GM21786 (cell line): ENCODE data around the gene PKMYT1.

ENCODE experiments used
- ATAC-seq: cut with Tn5 transposase; IDR thresholded peaks from one replicate; pipeline ENCODE4 v1.9.1; 2021; ENCODE audit not compliant: unreplicated experiment

The PKMYT1 gene

DNA sequence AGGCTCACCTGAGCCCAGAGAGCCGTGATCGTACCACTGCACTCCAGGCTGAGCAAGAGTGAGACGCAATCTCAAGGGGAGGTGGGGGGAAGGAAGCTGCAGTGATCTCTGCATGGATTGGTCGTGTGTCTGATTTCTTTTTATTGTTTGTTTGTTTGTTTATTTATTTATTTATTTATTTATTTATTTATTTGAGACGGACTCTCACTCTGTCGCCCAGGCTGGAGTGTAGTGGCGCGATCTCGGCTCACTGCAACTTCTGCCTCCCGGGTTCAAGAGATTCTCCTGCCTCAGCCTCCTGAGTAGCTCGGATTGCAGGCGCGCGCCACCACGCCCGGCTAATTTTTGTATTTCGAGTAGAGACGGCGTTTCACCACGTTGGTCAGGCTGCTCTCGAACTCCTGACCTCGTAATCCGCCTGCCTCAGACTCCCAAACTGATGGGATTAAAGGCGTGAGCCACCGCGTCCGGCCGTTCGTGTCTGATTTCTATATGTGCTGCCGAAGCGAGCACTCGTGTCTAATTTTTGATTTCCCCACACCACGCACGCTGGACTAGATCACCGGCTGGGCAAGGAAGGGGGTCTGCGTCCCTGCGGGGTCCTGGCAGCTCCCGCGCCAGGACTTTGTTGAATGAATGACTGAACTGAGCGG lies 39.5 kb upstream of the PKMYT1 start:
- no peak for ATAC-seq

DNA sequence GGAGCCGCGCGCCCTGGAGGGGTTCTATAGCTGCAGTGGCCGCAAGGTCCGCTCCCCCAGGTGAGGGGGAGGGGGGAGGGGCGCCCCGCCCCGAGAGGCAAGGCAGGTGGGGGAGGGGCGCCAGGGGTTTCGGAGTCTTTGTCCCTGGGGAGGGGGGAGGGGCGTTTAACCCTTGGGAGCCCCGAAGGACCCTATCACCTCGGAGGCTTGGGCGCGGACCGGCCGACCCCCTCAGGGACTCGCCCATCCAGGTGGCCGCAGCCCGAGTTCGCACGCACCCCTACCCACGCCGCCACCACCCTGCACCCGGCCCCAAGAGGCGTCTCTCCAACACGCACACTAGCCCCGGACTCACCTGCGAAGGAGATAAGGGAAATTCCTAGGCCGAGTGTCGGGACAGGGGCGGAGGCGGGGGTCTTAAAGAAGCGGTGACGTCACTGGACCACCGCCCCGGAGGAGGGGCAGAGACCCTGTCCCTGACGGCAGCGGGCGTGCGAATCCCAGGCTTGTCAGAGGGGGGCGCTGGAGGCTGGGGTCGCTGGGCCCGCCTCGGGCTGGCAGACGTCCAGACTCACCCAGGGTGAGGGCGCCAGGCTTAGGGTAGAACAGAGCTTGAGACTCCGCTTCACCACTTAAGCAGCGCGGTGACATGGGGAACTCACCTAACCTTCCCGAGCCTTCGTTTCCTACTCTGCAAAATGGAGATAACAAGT lies 37.7 kb upstream of the PKMYT1 start, which contains the start of gene CLDN6:
CLDN6 (minus strand) TSS at position 390 of the 713 bp plus-strand sequence. CDS start 2,162 bp downstream, outside the sequence.
- ATAC-seq: no peak

- no peak for ATAC-seq
Observed at GRCh38 chr16:3017344-3017743, 37.1 kb upstream of the PKMYT1 start.

DNA sequence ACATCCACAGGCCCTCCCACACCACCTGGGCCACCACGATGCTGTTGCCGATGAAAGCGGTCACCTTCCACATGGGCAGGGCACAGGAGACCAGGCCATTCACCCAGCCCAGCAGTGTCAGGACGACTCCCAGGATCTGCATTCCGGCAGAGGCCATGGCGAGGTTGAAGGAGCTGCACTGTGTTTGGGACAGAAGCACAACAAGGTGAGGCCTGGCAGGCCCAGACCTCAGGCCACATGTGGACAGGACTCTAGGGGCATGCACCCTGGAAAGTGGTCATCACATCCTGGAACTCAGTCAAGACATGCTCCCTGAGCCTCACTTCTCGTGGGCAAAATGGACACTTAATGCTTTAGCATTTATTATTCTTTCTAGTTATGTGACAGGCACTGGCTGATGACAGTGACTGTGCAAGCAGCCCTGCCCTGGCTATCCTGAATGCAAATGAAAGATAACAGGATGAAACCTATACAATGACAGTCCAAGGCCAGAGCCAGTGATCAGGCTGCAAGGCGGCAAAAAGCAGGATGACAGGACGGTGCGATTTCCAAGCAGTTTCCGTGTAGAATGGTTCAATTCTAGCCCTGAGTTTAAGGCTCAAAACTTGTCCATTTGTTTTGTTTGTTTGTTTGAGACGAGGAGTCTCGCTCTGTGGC lies 35.7 kb upstream of the PKMYT1 start:
- no peak for ATAC-seq

GRCh38 chr16:3014971-3015370 lies 34.7 kb upstream of the PKMYT1 start:
- ATAC-seq: no peak

GRCh38 chr16:3013998-3014690 lies 33.9 kb upstream of the PKMYT1 start:
- ATAC-seq: no peak

DNA sequence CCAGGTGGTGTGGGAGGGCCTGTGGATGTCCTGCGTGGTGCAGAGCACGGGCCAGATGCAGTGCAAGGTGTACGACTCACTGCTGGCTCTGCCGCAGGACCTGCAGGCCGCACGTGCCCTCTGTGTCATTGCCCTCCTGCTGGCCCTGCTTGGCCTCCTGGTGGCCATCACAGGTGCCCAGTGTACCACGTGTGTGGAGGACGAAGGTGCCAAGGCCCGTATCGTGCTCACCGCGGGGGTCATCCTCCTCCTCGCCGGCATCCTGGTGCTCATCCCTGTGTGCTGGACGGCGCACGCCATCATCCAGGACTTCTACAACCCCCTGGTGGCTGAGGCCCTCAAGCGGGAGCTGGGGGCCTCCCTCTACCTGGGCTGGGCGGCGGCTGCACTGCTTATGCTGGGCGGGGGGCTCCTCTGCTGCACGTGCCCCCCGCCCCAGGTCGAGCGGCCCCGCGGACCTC lies 33.3 kb upstream of the PKMYT1 start:
- no peak for ATAC-seq

DNA sequence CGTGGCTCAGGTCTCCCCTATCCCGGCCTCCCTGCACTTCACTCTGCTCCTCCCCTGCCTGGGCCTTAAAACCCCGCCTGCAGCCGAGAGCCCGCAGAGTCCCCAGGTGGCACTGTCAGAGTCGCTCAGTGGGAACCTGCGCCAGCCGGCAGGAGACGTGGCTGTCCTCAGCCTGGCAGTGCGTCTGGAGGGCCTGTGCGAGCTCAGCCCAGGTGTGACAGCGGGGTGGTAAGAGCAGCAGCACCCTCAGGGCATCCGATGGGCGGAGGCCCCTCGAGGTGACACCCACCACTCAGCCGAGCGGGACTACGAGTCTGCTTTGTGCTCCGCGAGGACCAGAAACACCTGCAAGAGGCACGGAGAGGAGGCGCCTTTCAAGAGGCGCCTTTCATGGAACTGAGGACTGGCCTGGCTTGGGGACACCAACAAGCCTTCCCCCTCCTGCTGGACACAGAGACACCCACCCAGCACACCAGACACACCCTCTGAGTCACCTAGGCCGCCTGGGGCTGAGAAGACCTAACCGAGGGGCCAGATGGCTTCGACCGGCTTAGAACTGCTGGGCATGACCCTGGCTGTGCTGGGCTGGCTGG lies 32.7 kb upstream of the PKMYT1 start, which contains the start of gene CLDN9:
CLDN9 (plus strand) TSS at position 96 of the 593 bp plus-strand sequence; CDS start at position 536, 440 bp downstream.
- no peak for ATAC-seq

- ATAC-seq: no peak
Observed at GRCh38 chr16:3012246-3012645, 32.0 kb upstream of the PKMYT1 start.

DNA sequence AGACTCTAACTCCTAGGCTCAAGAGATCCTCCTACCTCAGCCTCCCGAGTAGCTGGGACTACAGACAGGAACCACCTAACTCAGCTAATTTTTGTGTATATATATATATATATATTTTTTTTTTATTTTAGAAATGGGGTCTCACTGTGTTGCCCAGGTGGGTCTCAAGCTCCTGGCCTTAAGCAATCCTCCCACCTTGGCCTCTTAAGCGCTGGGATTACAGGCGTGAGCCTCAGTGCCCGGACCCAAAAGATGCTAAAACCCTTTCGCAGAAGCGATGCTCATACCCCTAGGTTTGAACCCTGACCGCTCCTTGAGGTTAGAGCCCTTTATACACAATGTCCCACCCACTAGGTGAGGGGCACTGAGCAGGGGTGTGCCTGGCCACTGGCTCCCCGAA lies 30.3 kb upstream of the PKMYT1 start:
- no peak for ATAC-seq

DNA sequence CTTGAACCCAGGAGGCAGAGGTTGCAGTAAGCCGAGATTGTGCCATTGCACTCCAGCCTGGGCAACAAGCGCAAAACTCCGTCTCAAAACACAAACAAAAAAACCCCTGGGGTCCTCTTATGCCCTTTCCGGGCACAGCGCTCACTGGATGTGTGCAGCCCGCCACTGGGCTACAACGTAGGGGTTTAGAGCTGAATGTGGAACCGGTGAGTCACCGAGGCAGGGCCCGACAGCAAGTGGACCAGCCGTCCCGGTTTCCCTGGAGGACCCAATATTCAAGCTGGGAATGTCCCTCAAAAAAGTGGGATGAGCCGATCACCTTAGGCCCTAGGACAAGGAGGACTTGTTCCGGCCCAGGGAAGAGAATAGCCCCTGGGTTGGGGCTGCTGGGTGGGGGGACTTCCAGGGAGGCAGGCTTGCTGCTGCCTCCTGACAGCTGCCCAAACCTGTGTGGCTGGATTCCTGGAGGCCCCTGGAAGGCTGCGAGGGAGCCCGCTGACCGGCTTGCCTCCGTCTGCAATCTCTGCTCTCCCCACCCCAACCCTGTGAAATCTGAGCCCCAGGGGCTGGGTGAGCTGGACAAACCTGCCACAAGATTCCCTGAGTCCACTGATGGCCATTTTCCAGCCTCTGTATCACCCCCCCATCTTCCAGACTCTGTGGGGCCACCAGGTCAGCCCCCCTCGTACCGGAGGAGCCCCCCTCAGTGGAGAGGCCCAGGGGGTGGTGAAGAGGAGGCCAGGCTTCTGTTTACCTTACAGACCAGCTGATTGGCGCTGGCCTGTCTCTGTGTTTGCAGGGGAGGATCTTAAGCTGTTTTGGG lies 29.5 kb upstream of the PKMYT1 start:
- no peak for ATAC-seq

- ATAC-seq: no peak
Observed at GRCh38 chr16:3008690-3009037, 28.4 kb upstream of the PKMYT1 start.

DNA sequence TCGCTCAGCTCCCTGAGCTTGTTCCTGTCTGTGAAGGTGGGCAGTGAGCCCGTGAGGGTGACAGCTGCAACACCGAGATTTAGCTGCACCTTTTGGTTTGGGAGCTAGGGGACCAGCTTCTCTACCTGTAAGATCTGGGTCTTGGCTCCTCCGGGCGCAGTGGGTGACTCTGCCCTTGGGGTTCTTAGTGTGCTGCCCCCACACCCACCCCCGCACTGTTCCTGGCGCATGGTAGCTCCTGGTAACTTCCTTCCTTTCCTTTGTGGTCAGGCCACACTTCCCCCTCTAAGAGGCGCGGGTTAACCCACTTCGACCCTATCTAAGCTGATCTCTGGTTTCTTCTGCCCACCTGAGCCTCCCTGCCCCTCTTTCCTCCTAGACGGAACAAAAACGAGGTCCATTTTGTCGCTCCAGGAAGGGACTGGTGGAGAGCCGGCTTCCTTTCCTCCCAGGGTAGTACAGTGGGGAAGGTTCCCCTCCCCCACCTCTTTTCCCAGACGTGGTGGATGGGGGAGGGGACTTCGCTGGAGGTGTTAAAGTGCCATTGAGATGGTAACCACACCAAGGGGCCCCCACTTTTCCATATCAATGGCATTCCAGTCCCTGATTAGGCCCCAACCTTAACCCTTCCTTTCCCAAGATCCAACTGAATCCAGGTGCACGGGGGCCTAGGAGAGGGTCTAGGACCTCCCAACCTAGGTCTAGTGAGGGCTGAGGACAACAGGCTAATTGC lies 27.9 kb upstream of the PKMYT1 start:
- ATAC-seq: no peak

- ATAC-seq: no peak
Observed at GRCh38 chr16:3007059-3007956, 27.1 kb upstream of the PKMYT1 start.

DNA sequence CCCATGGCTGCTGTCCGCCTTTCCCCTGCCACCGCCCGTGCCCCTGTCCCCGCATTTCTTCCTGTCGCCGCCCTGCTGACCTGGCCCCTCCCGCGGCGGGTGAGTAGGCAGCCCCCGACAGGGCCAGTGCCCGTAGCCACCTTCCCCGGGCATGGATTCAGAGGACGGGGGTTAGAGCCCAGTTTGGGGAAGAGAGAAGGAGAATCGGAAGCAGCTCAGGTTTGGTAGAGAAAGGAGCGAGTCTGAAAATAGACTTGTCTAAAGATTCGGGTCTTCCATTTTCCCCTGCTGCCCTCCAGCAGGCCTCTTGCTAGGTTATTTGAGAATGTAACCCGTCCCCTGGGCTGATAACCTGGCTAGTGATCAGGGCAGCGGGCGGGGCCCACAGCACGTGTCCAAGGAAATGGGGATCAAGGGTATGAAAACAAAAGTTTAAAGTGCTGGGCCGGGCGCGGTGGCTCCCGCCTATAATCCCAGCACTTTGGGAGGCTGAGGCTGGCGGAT lies 24.6 kb upstream of the PKMYT1 start:
- ATAC-seq: no peak

DNA sequence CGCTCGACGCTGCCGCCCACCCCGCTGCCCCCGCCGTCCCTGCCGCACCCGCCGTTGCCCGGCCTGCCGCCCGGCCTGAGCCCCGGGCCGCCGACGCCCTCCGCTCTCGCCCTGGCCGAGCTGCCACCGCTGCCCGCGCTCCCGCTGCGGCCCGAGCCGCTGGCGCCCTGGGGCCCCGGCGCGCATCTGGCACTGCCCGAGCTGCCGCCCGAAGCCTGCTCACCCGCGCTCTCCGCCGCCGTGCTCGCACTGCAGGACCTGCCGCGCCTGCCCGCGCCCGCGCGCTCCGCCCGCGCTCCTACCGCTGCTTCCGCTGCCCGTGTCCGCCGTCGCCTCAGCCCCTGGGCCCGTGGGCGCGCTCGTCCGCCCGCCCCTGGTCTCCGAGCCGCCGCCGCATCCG lies 24.1 kb upstream of the PKMYT1 start:
- ATAC-seq: no peak

DNA sequence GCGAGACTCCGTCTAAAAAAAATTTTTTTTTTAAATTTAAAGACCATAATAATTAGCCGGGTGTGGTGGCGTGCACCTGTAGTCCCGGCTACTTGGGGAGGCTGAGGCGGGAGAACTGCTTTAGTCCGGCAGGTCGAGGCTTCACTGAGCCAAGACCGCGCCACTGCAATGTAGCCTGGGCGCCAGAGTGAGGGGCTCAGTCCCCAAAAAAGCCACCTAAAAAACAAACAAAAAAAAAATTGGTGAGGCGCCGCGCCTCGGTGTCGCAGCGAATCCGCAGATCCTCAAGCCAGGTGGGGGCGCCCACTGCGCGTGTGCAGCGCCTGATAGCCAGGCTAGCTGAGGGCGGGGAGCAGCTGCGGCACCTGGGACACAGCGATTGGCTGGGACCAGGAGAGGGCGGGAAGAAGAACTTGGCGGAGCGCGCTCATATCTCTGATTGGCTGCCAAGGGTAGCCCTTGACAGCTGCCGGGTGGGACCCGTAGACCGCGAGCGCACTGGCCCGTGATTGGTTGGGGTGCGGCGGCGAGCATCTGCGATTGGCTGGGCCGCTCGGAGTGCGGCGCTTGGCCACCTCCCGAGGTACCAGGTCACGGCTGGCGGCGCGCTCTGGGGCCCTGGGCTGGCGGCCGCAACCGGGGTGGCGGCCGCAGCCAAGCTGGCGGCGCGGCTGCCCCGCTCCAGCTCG lies 23.5 kb upstream of the PKMYT1 start:
- ATAC-seq: peak; percentile 98

DNA sequence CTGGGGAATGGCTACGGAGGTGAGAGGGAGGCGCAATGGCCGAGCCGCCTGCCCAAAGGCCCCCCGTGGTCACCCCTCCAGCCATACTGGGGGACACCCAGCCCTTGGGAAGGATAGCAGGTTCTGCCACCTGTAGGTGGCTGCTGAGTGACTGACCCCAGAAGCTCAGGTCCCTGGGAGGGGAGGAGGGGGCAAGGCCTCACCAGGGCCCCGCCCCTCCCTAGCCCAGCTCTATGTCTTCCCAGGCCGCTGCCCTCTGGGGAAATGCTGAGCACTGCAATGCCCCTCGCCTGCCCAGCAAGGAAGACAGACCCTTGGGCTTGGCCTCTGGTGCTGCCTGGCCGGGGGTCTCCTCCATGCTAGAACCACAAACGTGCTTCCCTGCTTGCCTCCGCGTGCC lies 21.1 kb upstream of the PKMYT1 start:
- ATAC-seq: no peak
